Measurements from ENCODE around the gene APRT.
A peak's percentile ranks its signal among the peaks of the same experiment; 100 is the strongest.

The APRT gene

DNA sequence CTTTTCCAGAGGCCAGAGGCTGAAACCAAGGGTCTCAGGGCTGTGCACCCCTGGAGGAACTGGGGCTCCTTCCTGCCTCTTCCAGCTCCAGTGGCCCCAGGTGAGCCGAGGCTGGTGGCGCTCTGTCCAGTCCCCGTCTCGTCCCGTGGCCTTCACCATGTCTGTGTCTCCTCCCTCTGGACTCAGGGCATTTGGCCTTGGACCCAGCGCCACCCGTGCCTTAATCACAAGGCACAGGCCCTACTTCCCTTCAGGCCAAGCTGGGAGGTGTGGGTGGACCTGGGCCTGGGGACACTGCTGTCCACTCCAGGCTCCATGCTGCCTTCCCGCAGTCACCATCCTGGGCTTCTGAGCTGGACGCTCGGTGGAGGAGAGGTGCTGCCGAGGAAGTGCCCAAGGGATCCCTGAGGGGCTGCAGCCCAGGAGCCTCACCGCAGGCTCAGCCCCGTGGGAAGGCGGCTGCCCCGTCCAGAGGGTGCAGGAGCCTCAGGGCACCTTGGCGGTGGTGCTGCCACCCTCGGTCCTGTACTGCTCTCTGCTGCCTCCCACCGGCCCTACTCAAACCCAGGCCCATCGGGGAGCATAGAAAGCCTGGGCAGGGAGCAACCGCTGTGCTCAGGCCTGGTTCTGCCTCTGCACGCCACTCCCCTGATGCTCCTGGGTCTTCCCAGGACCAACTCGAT is 9.6 kb upstream of the APRT start:
- DNase-seq (ENCODE audit: low read depth), result no peak

DNA sequence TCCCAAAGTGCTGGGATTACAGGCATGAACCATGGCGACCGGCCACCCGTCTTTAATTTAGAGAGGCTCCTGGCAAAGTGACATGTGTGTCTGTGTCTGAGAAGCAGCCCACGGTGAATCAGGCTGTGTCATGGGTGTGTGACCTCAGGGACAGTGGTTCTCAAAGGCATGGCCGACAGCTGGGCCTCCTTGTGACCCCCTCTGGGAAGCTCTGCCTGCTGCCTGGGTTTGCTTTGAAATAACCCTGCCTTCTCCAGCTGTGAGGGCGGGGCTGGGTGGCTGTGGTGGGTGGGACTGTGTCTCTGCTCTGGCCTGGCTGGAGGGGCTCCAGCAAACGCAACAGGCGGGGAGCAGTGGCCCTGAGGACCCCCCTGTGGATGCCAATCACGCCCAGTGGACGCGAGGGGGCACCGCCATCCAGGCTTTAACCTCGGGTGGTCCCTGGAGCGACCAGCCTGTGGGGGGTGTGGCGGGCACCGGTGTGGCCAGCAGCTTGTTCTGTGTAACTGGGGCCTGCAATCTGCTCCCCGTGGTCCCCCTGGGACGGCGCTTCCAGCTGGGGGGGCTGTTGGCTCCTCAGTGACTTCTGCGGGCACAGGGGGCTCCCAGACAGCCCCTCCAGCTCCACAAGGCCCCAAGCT is 8.8 kb upstream of the APRT start:
- no peak for DNase-seq (ENCODE audit: low read depth)

DNA sequence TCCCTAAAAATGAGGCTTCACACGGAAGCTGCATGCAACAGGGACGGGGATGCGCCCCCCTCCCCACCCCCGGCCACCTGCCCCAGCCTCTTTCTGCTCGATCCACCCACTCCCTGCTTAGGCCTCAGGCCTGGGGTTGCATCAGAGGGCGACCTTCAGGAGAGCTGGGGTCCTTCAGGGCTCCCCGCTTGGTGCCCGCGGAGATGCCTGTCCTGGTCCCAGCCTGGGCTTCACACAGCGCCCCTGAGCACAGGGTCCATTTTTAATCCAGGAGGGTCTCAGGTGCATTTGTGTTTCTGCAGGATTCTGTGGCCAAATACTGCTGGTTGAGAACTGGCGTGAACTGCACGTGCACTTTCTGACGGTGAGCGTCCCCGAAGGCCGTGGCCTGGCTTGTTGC is 7.4 kb upstream of the APRT start:
- DNase-seq (ENCODE audit: low read depth), result no peak

DNA sequence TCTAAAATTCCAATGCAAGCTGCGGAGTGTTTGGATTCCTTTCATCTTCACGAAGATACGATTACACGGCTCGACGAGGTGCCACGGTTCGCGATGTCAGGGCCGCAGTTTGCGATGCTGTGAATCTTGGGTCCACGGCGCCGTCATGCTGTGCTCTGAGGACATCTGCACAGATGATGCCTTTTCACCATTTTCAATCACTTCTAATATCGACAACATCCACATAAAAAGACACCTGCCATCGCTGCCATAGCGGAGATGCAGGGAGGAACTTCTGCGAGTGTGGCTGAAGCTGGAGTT is 6.8 kb upstream of the APRT start:
- DNase-seq (ENCODE audit: low read depth), result no peak

DNA sequence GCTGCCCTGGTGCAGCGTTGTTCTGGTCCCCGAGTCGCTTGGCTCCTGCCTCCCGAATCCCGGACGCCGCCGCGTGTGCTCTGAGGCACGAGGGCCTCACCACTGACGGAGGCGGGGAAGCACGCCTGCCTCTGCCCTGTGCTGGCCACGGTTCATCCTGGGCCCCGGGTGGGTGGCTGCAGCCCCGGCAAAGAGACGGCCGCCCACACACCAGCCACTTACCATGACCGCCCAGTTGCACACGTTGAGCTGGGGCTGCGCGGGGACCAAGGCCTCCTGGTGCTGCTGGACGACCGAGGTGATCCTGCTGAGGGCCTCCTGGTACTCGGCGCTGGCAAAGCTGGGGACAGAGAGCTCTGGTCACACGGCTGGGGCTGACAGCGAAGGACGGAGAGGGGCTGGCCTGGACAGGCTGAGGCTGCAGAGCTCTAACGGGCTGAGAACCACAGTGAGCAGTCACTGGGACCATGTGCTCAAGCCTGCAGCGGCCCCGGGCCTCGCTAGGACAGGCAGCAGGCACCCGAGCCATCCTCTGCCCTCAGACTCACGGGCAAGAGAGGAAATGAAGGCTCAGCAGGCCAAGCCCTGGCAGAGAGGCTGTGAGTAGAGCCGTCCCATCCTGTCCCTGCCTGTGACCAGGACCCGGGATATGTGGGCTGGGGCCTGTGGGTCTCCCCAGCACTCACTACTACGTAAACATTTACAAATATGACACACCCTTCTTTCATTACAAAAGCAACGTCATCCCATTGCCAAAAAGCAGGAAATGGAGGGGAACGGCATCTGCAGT is 6.3 kb upstream of the APRT start:
- no peak for DNase-seq (ENCODE audit: low read depth)

DNA sequence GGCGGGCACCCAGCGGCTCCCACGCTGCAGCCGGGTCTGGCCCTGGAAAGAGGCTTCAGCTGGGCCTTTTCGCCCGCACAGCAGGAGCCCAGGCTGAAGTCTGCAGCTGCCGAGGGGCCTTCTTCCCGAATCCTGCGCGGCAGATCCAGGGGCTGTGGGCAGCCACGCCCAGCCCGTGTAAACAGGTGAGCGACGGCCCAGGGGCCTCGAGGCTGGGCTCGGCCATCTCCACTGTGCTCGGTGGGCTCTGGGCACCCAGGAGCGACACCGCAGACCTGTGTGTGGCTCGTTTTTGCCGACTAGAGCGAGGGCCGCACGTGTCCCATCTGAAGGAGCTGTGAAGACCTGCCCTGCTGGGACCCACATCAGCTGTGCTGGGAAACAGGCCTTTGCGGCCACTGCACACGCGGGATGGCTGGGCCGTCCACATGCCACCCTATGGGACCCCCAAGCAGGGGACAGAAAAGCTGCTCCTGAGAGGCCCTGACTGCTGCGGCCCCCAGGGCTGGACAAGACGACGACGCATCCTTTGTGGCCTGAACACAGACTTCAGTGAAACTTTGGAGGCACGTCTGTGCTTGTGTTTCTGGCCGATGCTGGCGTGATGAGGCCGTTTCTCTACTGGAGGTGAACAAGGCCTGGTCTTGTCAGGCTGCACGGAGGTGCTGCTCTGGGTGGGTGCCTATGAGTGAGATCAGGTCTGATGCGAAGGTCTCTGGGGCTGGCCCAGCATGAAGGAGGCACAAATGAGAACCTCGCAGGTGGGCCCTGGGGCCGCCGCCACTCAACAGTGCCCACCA is 5.2 kb upstream of the APRT start:
- no peak for DNase-seq (ENCODE audit: low read depth)

DNA sequence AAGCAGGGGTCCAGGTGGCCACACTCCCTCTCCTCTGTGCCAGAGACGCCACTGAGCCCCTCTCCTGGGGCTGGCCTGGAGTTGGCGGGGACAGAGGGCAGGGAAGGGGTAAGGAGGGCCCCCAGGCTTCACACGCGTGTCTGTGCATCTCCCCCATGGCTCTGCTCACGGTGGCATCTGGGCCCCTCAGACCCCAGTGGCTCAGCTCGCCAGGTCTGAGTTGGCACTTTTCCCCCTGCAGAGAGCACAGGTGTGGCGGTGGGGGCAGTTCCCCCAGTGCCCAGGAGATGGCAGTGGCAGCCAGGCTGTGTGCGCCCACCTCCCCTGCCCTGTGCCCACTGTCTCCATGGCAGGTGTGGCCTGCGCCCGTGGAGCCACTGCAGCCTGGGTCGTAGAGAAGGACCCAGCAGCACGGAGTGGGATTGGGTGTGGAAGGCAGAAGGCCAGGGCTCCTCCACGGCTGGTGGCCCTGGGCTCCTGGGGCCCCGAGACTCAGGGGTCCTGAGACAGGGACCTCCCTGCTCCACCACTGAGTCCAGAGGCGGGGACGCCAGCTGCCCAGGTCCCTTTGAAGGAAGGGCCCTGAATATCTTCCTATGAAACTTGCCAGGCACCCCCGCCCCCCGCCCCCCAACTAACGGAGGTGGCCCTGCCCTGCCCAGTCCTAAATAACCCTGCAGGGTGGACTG is 4.3 kb upstream of the APRT start:
- no peak for DNase-seq (ENCODE audit: low read depth)

DNA sequence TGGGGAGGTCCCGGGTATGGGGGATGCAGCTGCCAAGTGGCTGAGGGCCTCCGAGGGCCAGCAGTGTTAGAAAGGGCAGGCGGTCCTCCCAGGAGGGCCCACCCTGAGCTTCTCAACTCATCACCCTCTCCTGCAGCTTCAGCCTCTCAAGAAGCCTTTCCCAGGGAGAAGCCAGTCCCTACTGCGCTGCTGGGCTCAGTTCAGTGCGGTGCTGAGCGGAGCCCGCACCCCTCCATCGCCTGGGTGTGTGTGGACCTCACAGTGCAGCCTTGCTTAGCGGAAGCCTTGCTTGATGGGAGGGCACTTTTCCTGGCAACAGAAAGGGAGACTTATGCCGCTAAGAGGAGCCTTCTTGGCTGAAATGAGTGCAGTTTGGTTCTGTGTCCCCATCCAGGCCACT is 3.5 kb upstream of the APRT start:
- DNase-seq (ENCODE audit: low read depth), result no peak

DNA sequence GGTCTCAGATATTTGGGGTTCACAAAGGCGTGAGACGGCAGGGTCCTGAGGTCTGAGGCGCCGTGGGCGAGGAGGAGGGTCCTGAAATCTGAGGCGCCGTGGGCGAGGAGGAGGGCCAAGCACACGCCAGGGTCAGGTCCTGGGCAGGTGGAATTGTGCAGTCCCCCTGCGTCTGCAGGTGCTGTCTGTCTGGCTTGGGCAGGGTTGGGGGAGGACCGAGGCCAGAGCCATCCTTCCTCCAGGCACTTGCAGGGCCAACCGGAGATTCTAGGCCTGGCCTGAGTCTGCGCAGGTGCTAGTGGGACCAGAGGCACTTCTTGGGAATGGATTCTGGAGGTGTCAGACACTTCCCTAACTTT is 2.4 kb upstream of the APRT start:
- no peak for DNase-seq (ENCODE audit: low read depth)

DNA sequence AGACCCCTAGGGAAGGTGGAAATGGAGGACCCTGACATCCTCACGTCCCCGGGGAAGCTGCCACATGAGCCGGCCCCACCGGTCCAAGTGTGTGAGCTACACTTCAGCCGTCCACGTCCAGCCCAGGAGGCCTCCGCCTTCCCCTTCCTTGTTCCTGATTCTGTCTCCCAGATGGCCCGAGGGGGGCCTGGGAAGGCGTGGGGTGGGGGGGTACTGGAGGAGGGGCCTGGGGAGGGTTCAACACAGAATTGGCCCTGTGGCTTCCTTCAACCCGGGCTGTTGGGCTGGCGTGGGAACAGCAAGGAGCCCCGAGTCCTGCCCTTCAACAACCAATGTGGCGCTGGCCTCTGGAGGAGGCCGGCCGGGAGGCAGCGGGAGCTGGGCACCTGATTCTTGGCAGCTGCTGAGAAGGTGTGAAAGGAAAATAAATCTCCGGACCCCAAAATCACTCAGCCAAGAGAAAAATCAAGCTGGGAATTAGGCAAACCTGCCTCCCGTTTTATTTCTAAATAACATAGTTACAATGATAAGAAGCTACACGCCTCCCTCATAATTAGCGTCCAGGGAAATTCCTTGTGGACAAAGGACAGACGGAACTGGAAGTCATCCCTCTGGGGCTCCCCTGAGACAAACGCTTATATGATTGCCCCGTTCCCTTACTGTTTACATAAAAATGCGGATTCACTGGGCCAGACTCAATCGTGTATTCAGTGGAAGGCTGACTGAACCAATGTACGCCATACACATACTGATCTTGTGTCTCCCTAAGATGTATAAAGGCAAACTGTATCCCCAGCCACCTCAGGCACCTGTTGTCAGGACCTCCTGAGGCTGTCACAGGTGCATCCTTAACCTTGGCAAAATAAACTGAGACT is 1.8 kb upstream of the APRT start:
- no peak for DNase-seq (ENCODE audit: low read depth)

DNA sequence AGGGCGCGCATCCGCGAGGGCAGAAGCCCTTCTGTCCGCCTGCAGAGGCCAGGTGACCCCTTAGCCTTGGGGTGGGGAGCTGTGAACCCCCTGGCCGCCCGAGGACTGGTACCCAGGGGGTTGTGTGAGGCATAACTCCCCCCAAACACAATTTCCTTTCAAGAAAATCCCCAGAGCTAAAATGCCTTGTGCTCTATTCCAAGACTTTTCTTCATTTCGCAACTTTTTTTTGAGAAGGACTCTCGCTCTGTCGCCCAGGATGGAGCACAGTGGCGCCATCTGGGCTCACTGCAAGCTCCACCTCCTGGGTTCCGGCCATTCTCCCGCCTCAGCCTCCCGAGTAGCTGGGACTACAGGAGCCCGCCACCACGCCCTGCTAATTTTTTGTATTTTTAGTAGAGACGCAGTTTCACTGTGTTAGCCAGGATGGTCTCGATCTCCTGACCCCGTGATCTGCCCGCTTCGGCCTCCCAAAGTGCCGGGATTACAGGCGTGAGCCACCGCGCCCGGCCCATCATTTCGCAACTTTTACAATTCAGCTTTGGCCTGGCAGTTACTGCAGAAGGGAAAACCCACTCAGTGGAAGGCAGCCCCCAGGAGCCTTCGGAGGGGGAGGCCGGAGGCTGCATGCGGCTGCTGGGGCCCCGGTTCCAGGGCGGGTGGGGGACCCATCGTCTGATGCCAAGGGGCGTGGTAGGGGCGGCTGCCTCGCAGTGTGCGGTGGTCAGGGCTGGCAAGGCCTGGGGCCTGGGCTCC is 963 bp upstream of the APRT start:
- no peak for DNase-seq (ENCODE audit: low read depth)

DNA sequence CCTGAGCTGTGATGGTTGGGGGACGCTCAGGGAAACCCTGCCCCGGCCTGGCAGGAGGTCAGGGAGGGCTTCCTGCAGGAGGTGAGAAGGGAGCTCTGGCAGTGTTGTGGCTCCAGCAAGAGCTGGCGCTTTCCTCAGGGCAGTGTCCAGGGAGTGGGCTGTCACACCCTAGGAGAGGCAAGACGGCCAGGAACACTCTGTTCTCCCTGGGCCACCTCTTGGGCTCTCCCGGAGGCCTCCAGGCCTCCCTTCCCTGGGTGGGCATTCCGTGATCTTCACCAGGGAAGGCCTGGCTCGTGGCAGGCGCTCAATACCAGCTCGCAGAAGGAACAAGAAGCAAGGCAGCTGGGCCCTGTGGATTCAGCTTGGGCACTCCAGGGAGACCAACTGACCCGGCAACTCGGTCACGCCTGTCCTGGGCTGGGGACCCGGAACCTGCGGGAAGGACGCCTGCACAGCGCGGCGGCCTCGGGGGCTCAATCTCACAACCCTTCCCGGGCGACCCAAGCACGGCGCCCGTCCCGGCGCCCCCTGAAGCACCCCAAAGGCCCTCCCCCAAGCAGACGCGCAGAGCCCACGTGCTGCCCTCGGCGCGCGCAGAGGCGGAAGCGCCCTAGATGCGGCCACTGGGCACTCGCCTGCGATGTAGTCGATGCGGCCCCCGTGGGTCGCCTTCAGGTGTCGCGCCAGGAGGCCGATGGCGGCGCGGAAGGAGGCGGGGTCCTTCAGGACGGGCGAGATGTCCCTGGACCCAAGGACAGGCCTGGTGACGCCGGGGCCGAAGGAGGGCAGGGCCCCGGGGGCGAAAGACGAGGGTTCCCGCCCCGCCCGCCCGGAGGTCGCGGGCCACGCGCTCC is 588 bp downstream of the APRT start:
- peak; percentile 62 for DNase-seq (ENCODE audit: low read depth)

DNA sequence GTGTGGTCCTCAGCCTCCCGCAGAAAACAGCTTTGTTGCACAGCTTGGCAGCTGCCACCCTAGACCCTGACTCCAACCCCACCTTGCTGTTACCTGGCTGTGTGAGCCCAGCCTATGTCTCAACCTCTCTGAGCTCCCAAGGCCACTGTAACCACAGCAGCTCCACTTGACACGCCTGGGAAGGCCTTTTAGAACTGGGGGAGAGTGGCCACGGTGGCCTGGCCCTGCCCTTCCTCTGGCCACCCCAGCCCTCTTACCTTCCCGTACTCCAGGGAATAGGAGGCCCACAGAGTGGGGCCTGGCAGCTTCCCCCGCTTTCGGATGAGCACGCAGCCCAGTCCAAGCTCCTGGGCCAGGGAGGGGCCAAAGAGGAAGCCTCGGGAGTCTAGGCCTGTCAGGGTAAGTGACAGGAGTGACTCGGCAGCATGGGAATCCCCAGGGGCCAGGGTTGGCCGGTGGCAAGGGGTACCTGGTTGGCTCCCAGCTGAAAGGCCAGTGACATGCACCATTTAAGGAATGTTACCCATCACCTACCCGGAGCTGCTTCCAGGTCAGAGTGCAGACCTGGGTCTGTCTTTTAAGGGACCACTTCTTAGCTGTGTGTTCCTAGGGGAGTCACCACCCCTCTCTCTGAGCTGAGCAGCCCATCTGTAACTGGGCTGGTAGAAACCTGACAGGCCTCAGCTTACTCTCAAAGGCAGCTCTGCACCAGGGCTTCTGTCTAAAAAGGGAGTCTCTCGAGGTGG is 1.4 kb downstream of the APRT start:
- no peak for DNase-seq (ENCODE audit: low read depth)

DNA sequence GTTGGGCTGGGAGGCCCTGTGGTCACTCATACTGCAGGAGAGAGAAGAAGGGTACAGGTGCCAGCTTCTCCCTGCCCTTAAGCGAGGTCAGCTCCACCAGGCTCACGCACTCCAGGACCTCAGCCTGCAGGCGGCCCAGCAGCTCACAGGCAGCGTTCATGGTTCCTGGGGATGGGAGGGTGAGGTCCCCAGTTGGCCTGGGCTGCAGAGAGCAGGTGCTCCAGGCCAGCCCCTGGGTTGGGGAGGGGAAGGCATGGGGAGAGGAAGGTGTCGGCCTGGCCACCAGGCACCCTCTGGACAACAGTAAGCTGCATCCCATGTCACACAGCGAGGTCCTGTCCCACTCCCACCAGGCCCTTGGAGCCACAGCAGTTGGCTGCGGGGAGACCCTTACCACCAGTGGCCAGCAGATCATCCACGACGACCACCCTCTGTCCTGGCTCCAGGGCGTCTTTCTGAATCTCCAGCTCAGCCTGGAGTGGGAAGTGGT is 2.0 kb downstream of the APRT start:
- no peak for DNase-seq (ENCODE audit: low read depth)

DNA sequence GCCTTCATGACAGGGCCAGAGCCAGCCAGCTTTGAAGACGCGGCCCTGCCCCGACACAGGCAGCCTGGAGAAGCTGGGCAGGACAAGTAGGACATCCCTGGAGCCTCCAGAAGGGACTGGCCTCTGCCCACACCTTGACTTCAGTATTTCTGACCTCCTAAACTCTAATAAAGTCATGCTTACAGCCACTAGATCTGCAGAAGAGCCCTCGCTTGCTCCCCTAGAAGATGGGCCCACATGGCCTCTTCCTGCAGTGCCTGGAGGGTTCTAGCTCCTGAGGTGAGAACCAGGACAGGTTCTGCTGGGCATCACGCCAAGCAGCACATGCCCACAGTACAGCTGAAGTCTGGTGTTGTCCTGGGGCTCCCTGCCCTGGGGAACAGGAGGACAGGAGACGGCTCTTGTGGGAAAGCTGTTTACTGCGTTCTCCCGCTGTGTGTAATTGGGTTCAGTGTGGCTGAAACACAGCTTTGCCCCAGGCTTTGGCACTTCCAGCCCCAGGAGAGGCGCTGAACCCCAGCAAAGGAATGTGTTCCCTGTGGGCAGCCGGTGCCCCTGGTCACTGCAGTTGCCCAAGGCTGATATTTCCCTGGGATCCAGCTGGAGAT is 2.6 kb downstream of the APRT start:
- DNase-seq (ENCODE audit: low read depth), result no peak

DNA sequence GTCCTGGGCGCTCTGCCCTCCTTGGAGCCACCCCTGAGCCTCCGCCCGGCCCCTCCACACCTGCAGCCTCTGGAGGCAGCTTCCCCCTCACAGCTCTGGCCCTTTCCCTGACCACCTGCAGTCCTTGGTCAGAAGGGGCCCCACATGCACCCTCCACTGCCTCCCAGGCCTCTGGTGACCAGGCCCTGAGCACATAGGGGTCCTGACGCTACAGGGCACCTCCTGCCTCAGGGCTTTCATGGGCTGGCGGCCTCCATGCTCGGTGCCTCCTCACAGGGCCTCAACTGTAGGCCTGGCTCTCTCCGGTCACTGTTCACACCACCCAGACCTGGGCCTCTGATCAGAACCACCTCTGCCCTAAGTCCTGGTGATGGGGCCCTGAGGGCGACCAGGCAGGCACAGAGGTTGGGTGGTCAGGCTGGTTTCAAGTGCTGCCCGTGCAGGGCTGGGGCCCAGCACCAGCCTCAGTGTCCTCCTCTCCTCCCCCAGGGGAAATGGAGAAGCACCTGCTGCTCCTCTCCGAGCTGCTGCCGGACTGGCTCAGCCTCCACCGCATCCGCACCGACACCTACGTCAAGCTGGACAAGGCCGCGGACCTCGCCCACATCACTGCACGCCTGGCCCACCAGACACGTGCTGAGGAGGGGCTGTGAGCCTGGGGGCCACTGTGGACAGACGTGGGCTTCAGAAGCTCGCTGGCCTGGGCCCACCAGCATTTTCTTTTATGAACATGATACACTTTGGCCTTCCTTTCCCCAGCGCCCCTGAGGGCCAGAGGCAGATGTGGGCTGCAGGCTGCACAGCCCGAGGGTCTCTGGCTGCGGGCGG is 3.9 kb downstream of the APRT start:
- no peak for DNase-seq (ENCODE audit: low read depth)

DNA sequence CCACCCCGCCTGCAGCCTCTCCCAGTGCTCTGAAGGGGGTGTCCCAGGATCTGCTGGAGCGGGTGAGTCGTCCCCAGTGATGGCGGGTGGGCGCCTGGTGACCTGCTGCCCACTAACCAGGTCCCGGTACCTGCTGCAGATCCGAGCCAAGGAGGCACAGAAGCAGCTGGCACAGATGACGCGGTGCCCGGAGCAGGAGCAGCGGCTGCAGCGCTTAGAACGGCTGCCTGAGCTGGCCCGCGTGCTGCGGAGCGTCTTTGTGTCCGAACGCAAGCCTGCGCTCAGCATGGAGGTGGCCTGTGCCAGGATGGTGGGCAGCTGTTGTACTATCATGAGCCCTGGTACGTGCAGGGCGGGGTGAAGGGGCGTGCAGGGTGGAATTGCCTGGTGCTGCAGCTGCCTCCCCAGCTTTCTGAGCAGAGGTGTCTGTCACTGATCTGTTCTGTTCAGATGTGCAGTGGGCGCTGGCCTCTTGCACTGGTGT is 4.5 kb downstream of the APRT start:
- DNase-seq (ENCODE audit: low read depth), result no peak
